ENCODE results near the gene GHDC. TPM values are rescaled to one million over a fixed set of nuclear protein-coding genes. Genes with fewer than 3 reads are reported as not detected.

The GHDC gene
- total and polyA plus RNA-seq, 4 donors, result 13.1 to 27.5 (median 21.7) TPM

DNA sequence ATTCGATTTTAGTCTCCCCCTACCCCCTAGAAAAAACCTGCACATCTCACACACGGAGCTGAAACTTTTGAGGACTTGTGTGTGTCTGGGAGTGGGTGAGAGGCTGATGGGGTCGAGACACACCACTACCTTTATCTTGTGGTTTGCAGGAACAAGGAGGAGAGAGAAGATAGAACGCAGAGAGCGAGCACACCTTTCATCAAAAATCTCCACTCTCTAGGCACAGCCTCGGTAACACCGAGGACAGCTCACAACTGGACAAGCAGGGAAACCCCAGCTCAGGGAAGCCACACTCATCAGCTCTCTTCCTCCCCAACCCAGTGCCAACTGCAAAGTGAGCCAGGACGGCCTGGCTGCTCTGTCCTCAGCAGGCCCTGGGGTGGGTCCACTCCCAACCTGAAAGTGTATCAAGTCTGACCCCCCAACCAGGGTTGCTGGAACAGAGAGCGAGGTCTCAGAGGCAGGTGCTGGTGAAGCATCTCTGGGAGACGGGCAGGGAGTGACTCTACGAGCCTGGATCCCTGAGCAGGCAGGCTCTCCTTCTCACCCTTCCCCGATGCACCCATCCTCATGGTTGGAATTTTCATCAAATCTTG, 5.2 kb upstream of the GHDC start:
- Histone ChIP-seq H3K27ac (ENCODE audit: low read depth in 1 of 2, low read length in 2 of 2) (no peak overlapping the region), H3K36me3 (ENCODE audit: control insufficient read depth in 1 of 2, insufficient read depth in 2 of 2, low read length in 1 of 2) (peaks cover 2 to 6% of the 10 kb centered on the region in 2 donors), H3K9me3 (ENCODE audit: control insufficient read depth, low read length) (no peaks in the 10 kb centered on the region), H3K4me1 (ENCODE audit: control insufficient read depth in 1 of 2, insufficient read depth in 2 of 2, low read length in 2 of 2) (no peaks in the 10 kb centered on the region), H3K27me3 (ENCODE audit: control insufficient read depth in 1 of 2, insufficient read depth in 2 of 2, low read length in 1 of 2) (no peaks in the 10 kb centered on the region), H3K4me3 (ENCODE audit: low read length in 2 of 2) (no peak overlapping the region)
- DNase-seq (no peak), ATAC-seq (ENCODE audit: low FRiP score) (peak; percentile 43)
- intact Hi-C loops (cut with DNase I), result no loop called here
- 84 to 87% methylated on average over 12 of the region's 12 CpGs for WGBS, 2 donors

DNA sequence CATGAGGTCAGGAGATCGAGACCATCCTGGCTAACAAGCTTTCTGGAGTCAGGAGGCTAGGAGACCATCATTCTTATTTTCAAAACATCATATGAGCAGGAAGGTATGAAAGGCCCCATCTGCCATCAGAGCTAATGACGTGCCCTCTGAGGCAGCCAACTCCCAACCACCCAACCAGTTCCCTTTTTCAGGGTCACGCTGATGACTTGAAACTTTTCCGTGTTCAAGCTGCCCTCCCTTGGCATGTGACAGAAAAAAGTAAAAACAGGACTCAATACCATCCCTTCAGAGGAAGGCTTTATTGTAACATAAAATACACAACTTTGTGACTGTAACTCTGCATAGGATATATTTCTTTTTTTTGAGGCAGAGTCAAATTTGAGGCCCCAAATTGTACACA, 4.6 kb upstream of the GHDC start:
- H3K36me3 ChIP-seq (ENCODE audit: control insufficient read depth in 1 of 2, insufficient read depth in 2 of 2, low read length in 1 of 2), result peaks cover 2% of the 10 kb centered on the region in 2 donors
- ATAC-seq (ENCODE audit: low FRiP score) (no peak), DNase-seq (no peak)

GRCh38 chr17:42197564-42198156, 3.4 kb upstream of the GHDC start:
- Histone ChIP-seq H3K4me1 (ENCODE audit: control insufficient read depth in 1 of 2, insufficient read depth in 2 of 2, low read length in 2 of 2) (no peaks in the 10 kb centered on the region), H3K27ac (ENCODE audit: low read depth in 1 of 2, low read length in 2 of 2) (no peak overlapping the region), H3K36me3 (ENCODE audit: control insufficient read depth in 1 of 2, insufficient read depth in 2 of 2, low read length in 1 of 2) (peaks cover 0 to 2% of the 10 kb centered on the region in 2 donors), H3K9me3 (ENCODE audit: control insufficient read depth, low read length) (no peaks in the 10 kb centered on the region), H3K27me3 (ENCODE audit: control insufficient read depth in 1 of 2, insufficient read depth in 2 of 2, low read length in 1 of 2) (no peaks in the 10 kb centered on the region), H3K4me3 (ENCODE audit: low read length in 2 of 2) (no peak overlapping the region)
- DNase-seq (no peak), ATAC-seq (ENCODE audit: low FRiP score) (no peak)
- WGBS, 2 donors, result 92 to 93% methylated on average over 8 of the region's 8 CpGs
- intact Hi-C loops (cut with DNase I), result no loop called here

More for the DNA sequence above, 4.6 kb upstream of the GHDC start:
- Histone ChIP-seq H3K27ac (ENCODE audit: low read depth in 1 of 2, low read length in 2 of 2) (no peak overlapping the region), H3K4me1 (ENCODE audit: control insufficient read depth in 1 of 2, insufficient read depth in 2 of 2, low read length in 2 of 2) (no peaks in the 10 kb centered on the region), H3K27me3 (ENCODE audit: control insufficient read depth in 1 of 2, insufficient read depth in 2 of 2, low read length in 1 of 2) (no peaks in the 10 kb centered on the region), H3K4me3 (ENCODE audit: low read length in 2 of 2) (no peak overlapping the region), H3K9me3 (ENCODE audit: control insufficient read depth, low read length) (no peaks in the 10 kb centered on the region)
- 83 to 86% methylated on average over 4 of the region's 4 CpGs for WGBS, 2 donors
- intact Hi-C loops (cut with DNase I), result no loop called here

DNA sequence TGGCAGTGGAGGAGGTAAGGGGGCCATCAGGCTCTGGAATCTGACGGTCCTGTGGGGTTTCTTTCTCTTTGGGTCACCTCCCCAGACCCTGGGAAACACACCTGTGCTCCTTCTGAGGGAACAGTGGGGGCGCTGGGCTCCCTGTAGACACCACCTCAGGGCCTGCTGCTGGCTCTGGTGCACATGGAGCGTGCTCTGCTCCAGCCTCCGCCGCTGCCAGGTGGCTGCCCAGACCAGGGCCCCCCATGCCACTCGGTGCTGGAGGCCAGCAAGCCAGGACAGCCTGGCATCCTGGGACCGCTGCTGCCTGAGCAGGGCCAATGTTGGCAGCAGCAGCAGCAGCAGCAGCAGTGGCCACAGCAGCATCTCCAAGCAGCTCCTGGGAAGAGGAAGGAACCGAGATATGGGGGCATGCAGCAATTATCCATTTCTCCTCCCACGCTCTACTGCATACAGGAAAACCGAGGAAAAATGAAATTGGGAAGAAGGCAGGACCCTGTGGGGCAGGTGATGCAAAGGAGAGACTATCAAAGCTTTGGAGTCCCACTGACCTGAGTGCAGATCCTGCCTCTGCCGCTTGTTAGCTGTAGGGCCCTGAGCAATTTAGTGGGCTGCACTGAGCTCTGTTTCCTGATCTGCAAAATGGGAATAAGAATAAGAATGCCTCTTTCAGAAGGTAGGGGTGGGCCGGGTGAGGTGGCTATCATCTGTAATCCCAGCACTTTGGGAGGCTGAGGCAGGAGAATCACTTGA, 902 bp downstream of the GHDC start:
- Histone ChIP-seq H3K9me3 (ENCODE audit: control insufficient read depth, low read length) (no peaks in the 10 kb centered on the region), H3K27me3 (ENCODE audit: control insufficient read depth in 1 of 2, insufficient read depth in 2 of 2, low read length in 1 of 2) (no peaks in the 10 kb centered on the region), H3K4me1 (ENCODE audit: control insufficient read depth in 1 of 2, insufficient read depth in 2 of 2, low read length in 2 of 2) (no peaks in the 10 kb centered on the region), H3K4me3 (ENCODE audit: low read length in 2 of 2) (peak overlapping the region in 1 of 2 donors; percentile 79), H3K27ac (ENCODE audit: low read depth in 1 of 2, low read length in 2 of 2) (no peak overlapping the region), H3K36me3 (ENCODE audit: control insufficient read depth in 1 of 2, insufficient read depth in 2 of 2, low read length in 1 of 2) (no peaks in the 10 kb centered on the region)
- ATAC-seq (ENCODE audit: low FRiP score) (no peak), DNase-seq (no peak)
- intact Hi-C loops (cut with DNase I), result no loop called here
- 75 to 79% methylated on average over 12 of the region's 12 CpGs for WGBS, 2 donors

DNA sequence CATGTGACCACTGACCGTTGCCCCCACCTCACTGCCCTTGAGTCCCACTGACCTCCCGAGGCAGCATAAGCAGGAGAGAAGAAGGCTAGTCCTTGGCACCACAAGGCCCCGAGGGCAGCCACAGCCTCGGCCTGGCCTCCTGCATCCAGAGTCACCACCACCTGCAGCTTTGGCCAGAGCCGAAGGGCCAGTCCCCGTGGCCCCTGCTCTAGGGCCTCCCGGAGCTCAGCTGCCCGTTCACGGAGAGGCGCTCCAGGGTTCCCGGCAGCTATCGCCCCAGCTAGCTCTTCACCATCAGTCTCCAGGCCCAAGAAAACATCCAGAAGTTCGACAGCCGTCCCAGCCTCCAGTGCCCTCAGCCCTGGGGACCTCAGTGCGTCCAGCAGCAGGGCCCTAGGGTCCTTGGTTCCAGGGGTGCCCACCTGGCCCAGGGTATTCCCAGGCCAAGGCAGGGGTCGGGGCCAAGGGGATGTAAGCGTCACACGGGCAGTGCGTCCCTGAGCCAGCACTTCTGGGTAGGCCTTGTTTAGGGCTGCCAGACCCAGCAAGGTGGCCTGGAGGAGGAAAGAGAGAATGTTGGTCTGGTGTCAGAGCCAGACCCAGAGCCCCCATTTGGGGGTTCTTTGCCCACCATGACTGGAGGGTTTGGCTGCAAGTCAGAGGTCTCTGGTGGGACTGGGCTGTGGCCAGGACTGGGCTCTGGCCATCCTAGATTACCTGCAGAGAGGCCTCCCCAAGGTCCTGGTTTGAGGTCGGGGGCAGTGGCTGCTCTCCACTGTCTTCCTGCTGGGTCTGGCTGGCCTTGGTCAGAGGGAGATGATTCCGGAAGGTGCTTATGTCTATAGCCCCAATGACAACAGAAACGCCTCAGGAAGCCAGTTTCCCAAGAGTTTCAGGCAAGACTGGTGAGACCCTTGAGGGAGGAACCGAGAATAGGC, 1.8 kb downstream of the GHDC start:
- H3K27me3 ChIP-seq (ENCODE audit: control insufficient read depth in 1 of 2, insufficient read depth in 2 of 2, low read length in 1 of 2), result no peaks in the 10 kb centered on the region
- intact Hi-C loops (cut with DNase I), result no loop called here
- ATAC-seq (ENCODE audit: low FRiP score) (no peak), DNase-seq (no peak)
- H3K27ac ChIP-seq (ENCODE audit: low read depth in 1 of 2, low read length in 2 of 2), result no peak overlapping the region
- no peaks in the 10 kb centered on the region for H3K4me1 ChIP-seq (ENCODE audit: control insufficient read depth in 1 of 2, insufficient read depth in 2 of 2, low read length in 2 of 2)
- no peaks in the 10 kb centered on the region for H3K36me3 ChIP-seq (ENCODE audit: control insufficient read depth in 1 of 2, insufficient read depth in 2 of 2, low read length in 1 of 2)
- 92 to 93% methylated on average over 23 of the region's 23 CpGs for WGBS, 2 donors
- H3K9me3 ChIP-seq (ENCODE audit: control insufficient read depth, low read length), result no peaks in the 10 kb centered on the region
- H3K4me3 ChIP-seq (ENCODE audit: low read length in 2 of 2), result no peak overlapping the region

- ATAC-seq (ENCODE audit: low FRiP score) (no peak), DNase-seq (no peak)
- intact Hi-C loops (cut with DNase I), result no loop called here
- Histone ChIP-seq H3K4me1 (ENCODE audit: control insufficient read depth in 1 of 2, insufficient read depth in 2 of 2, low read length in 2 of 2) (no peaks in the 10 kb centered on the region), H3K36me3 (ENCODE audit: control insufficient read depth in 1 of 2, insufficient read depth in 2 of 2, low read length in 1 of 2) (no peaks in the 10 kb centered on the region), H3K4me3 (ENCODE audit: low read length in 2 of 2) (no peak overlapping the region), H3K27me3 (ENCODE audit: control insufficient read depth in 1 of 2, insufficient read depth in 2 of 2, low read length in 1 of 2) (no peaks in the 10 kb centered on the region), H3K9me3 (ENCODE audit: control insufficient read depth, low read length) (no peaks in the 10 kb centered on the region), H3K27ac (ENCODE audit: low read depth in 1 of 2, low read length in 2 of 2) (no peak overlapping the region)
- 92 to 94% methylated on average over 5 of the region's 5 CpGs for WGBS, 2 donors
Observed at GRCh38 chr17:42191275-42191608, 3.1 kb downstream of the GHDC start.

DNA sequence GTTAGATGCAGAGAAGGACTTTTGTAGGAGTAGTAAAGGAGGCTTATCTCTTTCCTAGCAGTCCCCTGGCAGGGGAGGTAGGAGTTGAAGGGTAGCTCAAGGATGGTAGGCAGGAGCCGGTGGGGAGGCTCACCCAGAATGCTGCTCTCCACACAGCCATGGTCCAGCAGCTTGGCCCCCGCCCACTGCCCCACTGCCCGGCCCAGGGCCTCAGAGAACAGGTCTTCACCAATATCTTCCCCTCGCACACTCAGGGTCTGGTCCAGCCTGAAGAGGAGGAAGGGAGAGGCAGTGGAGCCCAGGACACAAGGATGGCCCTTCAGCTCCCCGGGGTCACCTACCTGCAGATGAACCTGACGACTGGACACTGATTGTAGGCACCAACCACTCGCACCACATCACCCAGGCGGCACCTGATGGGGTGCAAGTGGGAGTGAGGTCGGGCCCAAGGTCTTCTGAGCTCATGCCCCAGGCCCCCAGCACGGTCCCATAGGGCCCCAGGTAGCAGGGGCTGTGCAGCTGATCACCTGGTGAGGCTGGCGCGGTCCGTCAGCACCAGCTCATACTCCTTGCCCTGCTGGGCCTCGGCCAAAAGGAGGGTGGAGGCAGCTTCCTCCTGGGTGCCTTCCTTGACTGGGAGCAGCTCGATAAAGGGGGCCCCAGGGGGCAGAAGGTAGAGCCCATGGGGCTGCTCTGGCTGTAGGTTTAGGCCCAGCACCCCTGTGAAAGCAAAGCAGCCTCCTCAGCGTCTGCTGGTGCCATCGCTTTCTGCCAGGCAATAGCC, 3.6 kb downstream of the GHDC start:
- no peak for ATAC-seq (ENCODE audit: low FRiP score)
- no peak overlapping the region for H3K27ac ChIP-seq (ENCODE audit: low read depth in 1 of 2, low read length in 2 of 2)
- no peaks in the 10 kb centered on the region for H3K4me1 ChIP-seq (ENCODE audit: control insufficient read depth in 1 of 2, insufficient read depth in 2 of 2, low read length in 2 of 2)
- no peaks in the 10 kb centered on the region for H3K27me3 ChIP-seq (ENCODE audit: control insufficient read depth in 1 of 2, insufficient read depth in 2 of 2, low read length in 1 of 2)
- 84 to 89% methylated on average over 16 to 17 of the region's 17 CpGs for WGBS, 2 donors
- H3K9me3 ChIP-seq (ENCODE audit: control insufficient read depth, low read length), result no peaks in the 10 kb centered on the region
- H3K4me3 ChIP-seq (ENCODE audit: low read length in 2 of 2), result no peak overlapping the region
- DNase-seq, result no peak
- intact Hi-C loops (cut with DNase I), result no loop called here
- H3K36me3 ChIP-seq (ENCODE audit: control insufficient read depth in 1 of 2, insufficient read depth in 2 of 2, low read length in 1 of 2), result no peaks in the 10 kb centered on the region

DNA sequence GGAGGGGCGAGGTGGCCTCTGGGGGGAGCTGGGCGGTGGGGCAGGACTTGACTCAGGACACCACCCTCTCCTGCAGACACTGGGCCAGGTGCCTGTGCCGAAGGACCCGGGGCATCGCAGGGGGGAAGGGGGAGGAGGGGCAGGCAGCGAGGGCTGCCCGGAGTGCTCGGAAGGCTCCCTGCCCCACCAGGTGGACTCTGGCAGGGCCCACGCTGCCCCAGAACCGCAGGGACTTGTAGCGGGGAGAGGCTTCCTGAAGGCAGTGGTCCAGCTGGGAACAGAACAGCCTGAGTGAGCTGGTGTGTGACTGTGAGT, 4.7 kb downstream of the GHDC start:
- no peaks in the 10 kb centered on the region for H3K4me1 ChIP-seq (ENCODE audit: control insufficient read depth in 1 of 2, insufficient read depth in 2 of 2, low read length in 2 of 2)
- no peaks in the 10 kb centered on the region for H3K36me3 ChIP-seq (ENCODE audit: control insufficient read depth in 1 of 2, insufficient read depth in 2 of 2, low read length in 1 of 2)
- intact Hi-C loops (cut with DNase I), result no loop called here
- H3K27ac ChIP-seq (ENCODE audit: low read depth in 1 of 2, low read length in 2 of 2), result no peak overlapping the region
- no peaks in the 10 kb centered on the region for H3K9me3 ChIP-seq (ENCODE audit: control insufficient read depth, low read length)
- DNase-seq (no peak), ATAC-seq (ENCODE audit: low FRiP score) (no peak)
- H3K4me3 ChIP-seq (ENCODE audit: low read length in 2 of 2), result no peak overlapping the region
- 80% methylated on average over 11 of the region's 11 CpGs for WGBS, 2 donors
- H3K27me3 ChIP-seq (ENCODE audit: control insufficient read depth in 1 of 2, insufficient read depth in 2 of 2, low read length in 1 of 2), result no peaks in the 10 kb centered on the region
